HUES6 (cell line): Measurements from ENCODE around the gene PIK3R3.

Experiments used
- H3K27ac ChIP-seq: 2 replicates; pipeline ENCODE4 v1.7.0; 2013; ENCODE audit warnings: low read depth, mild to moderate bottlenecking, low read length, inconsistent platforms
- H3K27me3 ChIP-seq: 2 replicates; pipeline ENCODE4 v1.6.1; 2013; ENCODE audit warnings: low read length; ENCODE audit not compliant: control insufficient read depth, insufficient read depth
- H3K36me3 ChIP-seq: 2 replicates; pipeline ENCODE4 v1.6.1; 2013; ENCODE audit warnings: low read length; ENCODE audit not compliant: control insufficient read depth, insufficient read depth
- H3K4me1 ChIP-seq: 2 replicates; pipeline ENCODE4 v1.6.1; 2013; ENCODE audit warnings: low read length; ENCODE audit not compliant: control insufficient read depth, insufficient read depth
- H3K4me3 ChIP-seq: 2 replicates; pipeline ENCODE4 v1.5.1; 2013; ENCODE audit warnings: low read depth, low read length
- H3K9ac ChIP-seq: one replicate; pipeline ENCODE4 v1.6.1; 2013; ENCODE audit warnings: mild to moderate bottlenecking, low read length
- H3K9me3 ChIP-seq: 2 replicates; pipeline ENCODE4 v1.6.1; 2013; ENCODE audit warnings: low read depth, low read length; ENCODE audit not compliant: control insufficient read depth, insufficient read depth

PIK3R3 gene

DNA sequence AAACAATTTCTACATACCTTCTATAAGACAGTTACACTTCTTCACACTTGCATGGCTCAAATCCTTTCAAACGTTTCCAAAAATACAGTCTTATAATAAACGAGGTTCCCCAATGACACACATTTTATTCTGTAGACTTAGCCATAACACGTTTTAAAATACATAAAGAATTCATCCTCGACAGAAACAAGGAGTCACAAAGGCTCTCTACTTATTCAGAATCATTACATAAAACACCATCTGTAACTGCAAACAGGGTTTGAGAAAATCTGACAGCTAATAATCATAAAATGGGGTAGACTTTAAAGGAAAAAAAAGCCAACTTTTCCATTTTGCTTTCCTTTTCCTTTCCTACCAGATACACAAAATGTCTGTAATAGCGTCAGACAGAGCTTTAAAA lies 1.8 kb downstream of the PIK3R3 start:
- peak overlapping the region; percentile 74 for H3K4me3 ChIP-seq
- H3K36me3 ChIP-seq, result no peaks in the 10 kb centered on the region
- peaks cover 16% of the 10 kb centered on the region; the same call in 1 of the 2 replicates for H3K4me1 ChIP-seq
- peaks cover 11% of the 10 kb centered on the region; the same call in 1 of the 2 replicates for H3K27me3 ChIP-seq
- H3K9ac ChIP-seq, result no peak overlapping the region
- no peak overlapping the region for H3K27ac ChIP-seq
- no peaks in the 10 kb centered on the region for H3K9me3 ChIP-seq

DNA sequence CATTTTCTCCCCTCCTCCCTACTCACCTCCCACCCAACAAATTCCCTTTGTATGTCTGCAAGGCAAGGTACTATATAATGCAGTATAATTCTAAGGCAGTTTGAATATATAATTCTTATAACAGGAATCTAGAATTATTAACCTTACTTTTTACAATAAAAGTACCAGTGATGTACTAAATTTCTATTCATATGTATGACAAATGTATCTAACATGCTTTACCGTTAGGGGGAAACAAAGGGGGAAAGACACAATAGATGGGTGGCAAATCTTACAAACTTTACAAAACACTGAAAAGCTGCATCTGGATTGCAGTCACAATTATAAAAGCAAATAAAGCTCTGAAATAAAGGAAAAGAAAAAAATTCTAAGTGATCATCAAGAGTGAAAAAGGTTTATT lies 2.3 kb downstream of the PIK3R3 start:
- no peak overlapping the region for H3K9ac ChIP-seq
- no peaks in the 10 kb centered on the region for H3K36me3 ChIP-seq
- H3K9me3 ChIP-seq, result no peaks in the 10 kb centered on the region
- H3K4me1 ChIP-seq, result peaks cover 16% of the 10 kb centered on the region; the same call in 1 of the 2 replicates
- peaks cover 11% of the 10 kb centered on the region; the same call in 1 of the 2 replicates for H3K27me3 ChIP-seq
- H3K4me3 ChIP-seq, result peak overlapping the region; percentile 74
- no peak overlapping the region for H3K27ac ChIP-seq

GRCh38 chr1:46128344-46128743 lies 4.1 kb downstream of the PIK3R3 start:
- Histone ChIP-seq H3K27ac (no peak overlapping the region), H3K36me3 (no peaks in the 10 kb centered on the region), H3K9me3 (no peaks in the 10 kb centered on the region), H3K4me3 (no peak overlapping the region), H3K27me3 (peaks cover 11% of the 10 kb centered on the region; the same call in 1 of the 2 replicates), H3K4me1 (peaks cover 7% of the 10 kb centered on the region; the same call in 1 of the 2 replicates), H3K9ac (no peak overlapping the region)

GRCh38 chr1:46118856-46119255 lies 13.6 kb downstream of the PIK3R3 start:
- Histone ChIP-seq H3K4me1 (peaks cover 11% of the 10 kb centered on the region), H3K9me3 (no peaks in the 10 kb centered on the region), H3K27ac (no peak overlapping the region), H3K27me3 (no peaks in the 10 kb centered on the region), H3K4me3 (no peak overlapping the region), H3K36me3 (no peaks in the 10 kb centered on the region), H3K9ac (no peak overlapping the region)

GRCh38 chr1:46117810-46118494 lies 14.5 kb downstream of the PIK3R3 start:
- Histone ChIP-seq H3K36me3 (no peaks in the 10 kb centered on the region), H3K4me3 (no peak overlapping the region), H3K27ac (no peak overlapping the region), H3K9ac (no peak overlapping the region), H3K27me3 (no peaks in the 10 kb centered on the region), H3K9me3 (no peaks in the 10 kb centered on the region), H3K4me1 (peaks cover 11% of the 10 kb centered on the region)

GRCh38 chr1:46114925-46115603 lies 17.4 kb downstream of the PIK3R3 start:
- no peak overlapping the region for H3K9ac ChIP-seq
- H3K27me3 ChIP-seq, result no peaks in the 10 kb centered on the region
- peak overlapping the region; percentile 47; the same call in 1 of the 2 replicates for H3K27ac ChIP-seq
- H3K9me3 ChIP-seq, result no peaks in the 10 kb centered on the region
- H3K4me1 ChIP-seq, result peaks cover 11% of the 10 kb centered on the region
- H3K36me3 ChIP-seq, result no peaks in the 10 kb centered on the region
- no peak overlapping the region for H3K4me3 ChIP-seq

DNA sequence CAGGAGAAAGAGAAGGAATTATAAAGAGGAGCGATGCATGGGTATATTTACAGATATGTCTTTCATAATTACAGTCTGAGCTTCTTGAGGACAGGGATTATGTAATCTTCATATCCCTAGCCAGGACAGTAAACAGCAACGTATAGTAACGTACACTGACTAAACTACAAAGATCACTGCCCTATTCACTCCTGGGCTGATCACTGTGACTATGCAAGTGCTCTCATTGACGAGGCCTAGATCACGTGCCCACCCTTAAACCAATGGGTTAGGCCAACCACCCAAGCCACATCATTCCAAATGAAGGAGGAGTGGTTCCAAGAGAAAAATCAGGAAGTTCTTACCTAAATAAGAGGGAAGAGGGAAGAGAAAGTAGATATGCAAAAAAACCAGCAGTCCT lies 18.5 kb downstream of the PIK3R3 start:
- Histone ChIP-seq H3K27me3 (no peaks in the 10 kb centered on the region), H3K9ac (no peak overlapping the region), H3K27ac (no peak overlapping the region), H3K4me1 (peaks cover 11% of the 10 kb centered on the region), H3K4me3 (no peak overlapping the region), H3K36me3 (no peaks in the 10 kb centered on the region), H3K9me3 (no peaks in the 10 kb centered on the region)

- Histone ChIP-seq H3K4me3 (no peak overlapping the region), H3K4me1 (peaks cover 11% of the 10 kb centered on the region), H3K9me3 (no peaks in the 10 kb centered on the region), H3K27ac (no peak overlapping the region), H3K9ac (no peak overlapping the region), H3K27me3 (no peaks in the 10 kb centered on the region), H3K36me3 (no peaks in the 10 kb centered on the region)
Observed at GRCh38 chr1:46112108-46112507, 20.3 kb downstream of the PIK3R3 start.

GRCh38 chr1:46110521-46110920 lies 21.9 kb downstream of the PIK3R3 start:
- Histone ChIP-seq H3K36me3 (no peaks in the 10 kb centered on the region), H3K4me1 (peaks cover 8% of the 10 kb centered on the region), H3K4me3 (no peak overlapping the region), H3K9ac (no peak overlapping the region), H3K9me3 (no peaks in the 10 kb centered on the region), H3K27me3 (no peaks in the 10 kb centered on the region), H3K27ac (no peak overlapping the region)

DNA sequence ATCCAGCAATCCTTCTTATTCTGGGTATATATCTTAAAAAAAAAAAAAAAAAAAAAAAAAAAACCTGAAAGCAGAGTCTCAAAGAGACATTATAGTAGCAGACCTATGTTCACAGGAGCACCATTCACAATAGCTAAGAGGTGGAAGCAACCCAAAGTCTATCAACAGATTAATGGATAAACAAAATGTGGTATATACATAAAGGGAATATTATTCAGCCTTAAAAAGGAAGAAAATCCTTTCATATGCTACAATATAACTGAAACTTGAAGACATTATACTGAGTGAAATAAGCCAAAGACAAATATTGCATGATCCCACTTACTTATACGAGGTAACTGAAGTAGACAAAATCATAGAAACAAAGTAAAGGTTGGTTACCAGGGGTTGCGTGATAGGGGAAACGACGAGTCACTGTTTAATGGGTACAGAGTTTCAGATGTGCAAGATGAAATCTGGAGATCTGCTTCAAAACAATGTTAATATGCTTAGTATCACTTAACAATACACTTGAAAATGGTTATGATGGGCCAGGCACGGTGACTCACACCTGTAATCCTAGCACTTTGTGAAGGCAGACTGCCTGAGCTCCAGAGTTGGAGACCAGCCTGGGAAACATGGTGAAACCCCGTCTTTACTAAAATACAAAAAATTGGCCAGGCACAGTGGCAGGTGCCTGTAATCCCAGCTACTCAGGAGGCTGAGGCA lies 29.5 kb downstream of the PIK3R3 start:
- Histone ChIP-seq H3K4me3 (no peak overlapping the region), H3K27ac (no peak overlapping the region), H3K9ac (no peak overlapping the region), H3K36me3 (0 out of 2 replicates have a peak, but pooled peaks cover 3% of the 10 kb centered on the region), H3K27me3 (no peaks in the 10 kb centered on the region), H3K4me1 (no peaks in the 10 kb centered on the region), H3K9me3 (peaks cover 12% of the 10 kb centered on the region; the same call in 1 of the 2 replicates)

- Histone ChIP-seq H3K4me1 (no peaks in the 10 kb centered on the region), H3K27ac (no peak overlapping the region), H3K36me3 (0 out of 2 replicates have a peak, but pooled peaks cover 3% of the 10 kb centered on the region), H3K9me3 (peaks cover 12% of the 10 kb centered on the region; the same call in 1 of the 2 replicates), H3K9ac (no peak overlapping the region), H3K4me3 (no peak overlapping the region), H3K27me3 (no peaks in the 10 kb centered on the region)
Observed at GRCh38 chr1:46099215-46099614, 33.2 kb downstream of the PIK3R3 start.
